GM19043 (cell line): ENCODE measurements around the gene SOX13.

ENCODE experiments used
- ATAC-seq: cut with Tn5 transposase; IDR thresholded peaks from one replicate; pipeline ENCODE4 v1.9.1; 2021; ENCODE audit warnings: low read depth; ENCODE audit not compliant: unreplicated experiment

SOX13 gene

DNA sequence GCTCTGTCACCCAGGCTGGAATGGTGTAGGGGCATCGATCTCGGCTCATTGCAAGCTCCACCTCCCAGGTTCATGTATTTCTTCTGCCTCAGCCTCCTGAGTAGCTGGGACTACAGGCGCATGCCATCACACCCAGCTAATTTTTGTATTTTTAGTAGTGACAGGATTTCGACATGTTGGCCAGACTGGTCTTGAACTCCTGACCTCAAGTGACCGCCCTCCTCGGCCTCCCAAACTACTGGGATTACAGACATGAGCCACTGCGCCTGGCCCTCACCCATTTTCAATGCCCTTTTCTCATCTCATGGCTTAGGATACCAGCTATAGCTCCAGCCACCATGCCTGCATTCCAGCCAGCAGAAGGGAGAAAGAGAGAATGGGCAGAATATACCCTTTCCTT lies 12.9 kb upstream of the SOX13 start:
- no peak for ATAC-seq

GRCh38 chr1:204062106-204062505 lies 10.8 kb upstream of the SOX13 start:
- ATAC-seq: no peak

- no peak for ATAC-seq
Measured at GRCh38 chr1:204065174-204065985, 7.5 kb upstream of the SOX13 start.

- ATAC-seq: no peak
Measured at GRCh38 chr1:204065986-204066300, 7.0 kb upstream of the SOX13 start.

GRCh38 chr1:204067935-204068334 lies 5.0 kb upstream of the SOX13 start:
- ATAC-seq: no peak

- ATAC-seq: no peak
Measured at GRCh38 chr1:204069887-204070286, 3.0 kb upstream of the SOX13 start.

- ATAC-seq: no peak
Measured at GRCh38 chr1:204070895-204071294, 2.0 kb upstream of the SOX13 start.

- no peak for ATAC-seq
Measured at GRCh38 chr1:204073837-204074273, 940 bp downstream of the SOX13 start.

DNA sequence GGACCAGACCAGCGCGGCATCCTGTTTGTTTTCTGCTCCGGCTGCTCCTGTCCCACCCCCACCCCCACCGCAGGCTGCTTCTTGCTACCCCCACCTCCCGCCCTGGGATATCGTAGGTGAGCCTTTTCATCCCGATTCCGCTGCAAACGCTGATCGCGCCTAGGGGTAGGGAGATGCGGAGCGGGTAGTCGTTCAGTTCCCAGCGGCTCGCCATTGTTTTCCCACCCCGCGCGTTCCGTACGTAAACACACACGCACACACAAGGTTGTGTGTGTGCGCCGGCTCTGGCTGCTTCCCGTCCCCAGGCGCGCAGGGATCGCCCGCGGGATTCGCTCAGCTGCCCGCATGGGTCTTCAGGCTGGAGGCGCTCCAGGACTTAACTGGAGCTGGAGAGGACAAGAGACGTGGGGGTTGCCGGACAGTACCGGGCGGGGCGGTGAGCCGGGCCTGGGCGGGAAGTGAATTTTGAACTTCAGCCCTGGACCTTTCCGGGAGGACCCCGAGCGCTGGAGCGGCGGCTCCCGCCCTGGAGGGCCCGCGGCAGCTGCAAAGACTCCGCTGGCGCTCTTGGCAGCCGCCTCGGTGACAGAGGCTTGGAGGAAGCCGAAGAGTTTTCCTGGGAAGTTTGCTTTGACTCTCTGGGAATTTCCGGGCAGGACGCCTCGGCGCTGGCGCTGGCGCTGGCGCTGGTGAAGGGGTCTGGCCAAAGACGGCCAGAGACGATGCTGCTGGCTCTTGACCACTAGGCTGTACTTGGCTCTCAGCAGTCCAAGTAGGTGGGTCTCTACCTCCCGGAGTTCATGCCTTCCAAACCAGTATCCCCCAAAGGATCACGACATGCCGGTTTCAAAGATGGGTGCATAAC lies 1.6 kb downstream of the SOX13 start:
- ATAC-seq: no peak

DNA sequence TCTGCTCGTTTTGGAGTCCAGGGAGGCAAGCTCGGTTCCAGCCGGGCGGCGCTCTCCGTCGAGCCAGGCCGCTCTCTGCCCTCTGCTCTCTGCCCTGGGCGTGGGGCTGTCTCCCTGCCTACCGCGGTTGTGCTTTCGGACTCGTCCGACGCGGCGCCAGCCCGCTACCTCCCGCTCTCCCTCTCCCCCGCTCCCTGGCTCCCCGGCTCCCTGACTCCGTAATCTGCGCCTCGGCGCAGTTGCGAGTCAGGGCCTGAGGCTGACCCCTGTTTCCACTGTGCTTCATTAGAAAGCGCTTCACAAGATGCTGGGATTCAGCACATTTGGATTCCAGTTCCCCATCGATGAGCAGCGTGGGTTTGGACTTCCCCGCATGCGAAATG lies 2.2 kb downstream of the SOX13 start:
- no peak for ATAC-seq

DNA sequence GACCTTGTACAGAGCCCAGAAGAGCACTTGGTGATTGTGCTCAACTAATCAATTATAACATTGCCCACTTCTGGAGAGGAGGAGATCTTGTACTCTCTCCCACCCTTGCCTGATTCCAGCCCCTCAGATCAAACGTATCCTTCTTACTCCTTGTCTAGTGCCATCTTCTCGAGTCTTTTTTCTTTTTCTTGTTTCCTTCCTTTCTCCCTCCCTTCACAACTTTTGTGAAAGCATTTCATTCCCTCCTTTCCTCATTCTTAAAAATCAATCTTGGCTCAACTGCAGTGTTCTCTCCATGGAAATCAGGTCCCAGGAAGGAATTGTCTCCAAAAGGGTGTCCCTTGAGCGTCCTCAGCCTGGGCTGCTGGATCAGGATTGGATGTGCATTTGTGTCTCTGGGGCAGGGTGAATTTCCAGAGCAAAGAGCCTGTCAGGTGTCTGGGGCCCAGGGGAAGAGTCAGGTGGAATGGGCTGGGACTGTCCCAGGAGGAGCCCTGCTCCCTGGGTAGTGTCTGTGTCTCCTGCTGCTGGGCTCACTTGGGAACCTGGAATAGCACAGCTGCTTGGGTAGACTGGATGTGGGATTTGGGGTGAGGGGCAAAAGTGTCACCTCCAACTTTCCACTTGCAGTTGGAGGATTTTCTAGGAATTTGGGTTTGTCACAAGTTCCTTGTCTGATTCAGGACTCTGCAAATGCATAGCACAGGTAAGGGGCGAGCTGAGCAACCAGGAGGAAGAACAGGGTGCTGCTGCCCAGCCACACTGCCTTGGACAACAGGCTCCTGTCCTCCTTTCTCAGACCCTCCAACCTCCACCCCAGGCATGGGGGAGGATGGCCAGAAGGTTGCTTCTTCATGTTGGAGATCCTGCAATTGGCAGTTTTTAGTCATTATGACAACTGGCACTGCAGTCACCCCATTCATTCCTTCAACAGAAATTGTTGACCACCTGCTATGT lies 3.3 kb downstream of the SOX13 start:
- no peak for ATAC-seq

- no peak for ATAC-seq
Measured at GRCh38 chr1:204076891-204077290, 4.0 kb downstream of the SOX13 start.

GRCh38 chr1:204077979-204078696 lies 5.2 kb downstream of the SOX13 start:
- ATAC-seq: no peak

GRCh38 chr1:204079608-204079999 lies 6.7 kb downstream of the SOX13 start:
- ATAC-seq: no peak

- ATAC-seq: no peak
Measured at GRCh38 chr1:204080163-204080903, 7.4 kb downstream of the SOX13 start.

DNA sequence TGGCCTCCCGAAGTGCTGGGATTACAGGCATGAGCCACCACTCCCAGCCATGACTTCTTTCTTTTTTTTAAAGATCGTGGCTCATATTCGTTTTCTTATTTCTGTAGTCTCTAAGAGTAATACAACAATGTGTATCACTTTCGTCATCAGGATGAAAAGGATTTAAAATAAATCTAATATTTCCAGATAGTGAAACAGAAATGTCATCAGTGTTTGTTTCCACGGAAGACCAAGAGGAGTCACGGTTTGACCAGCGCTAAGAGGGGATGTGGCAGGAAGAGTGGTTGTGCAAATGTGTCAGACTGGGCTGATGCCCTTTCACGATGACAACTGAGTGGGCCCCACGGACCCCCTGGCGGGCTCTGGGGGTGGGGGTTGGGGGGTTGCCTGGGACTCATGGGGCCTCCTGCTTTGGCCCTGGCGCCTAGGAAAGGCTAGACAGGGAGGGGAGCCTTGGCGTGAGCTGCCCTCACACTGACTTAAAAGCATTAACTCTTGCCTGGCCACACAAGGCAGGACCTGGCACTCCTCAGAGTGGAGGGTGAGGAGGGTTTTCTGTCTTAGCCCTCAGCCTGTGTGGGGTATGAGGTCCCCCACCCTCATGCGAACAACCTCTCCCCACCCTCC lies 8.4 kb downstream of the SOX13 start:
- ATAC-seq: no peak

- ATAC-seq: no peak
Measured at GRCh38 chr1:204081791-204082513, 9.0 kb downstream of the SOX13 start.

GRCh38 chr1:204083491-204083890 lies 10.6 kb downstream of the SOX13 start:
- no peak for ATAC-seq
